HepG2 (cell line): ENCODE measurements around the gene ZNF680.

Experiments
- ATRX ChIP-seq: sonication (generic); formaldehyde crosslinking; IDR thresholded peaks from 2 replicates; pipeline ENCODE4 v1.4.0; 2020; ENCODE audit warnings: missing genetic modification reagents, borderline replicate concordance
- CTCF ChIP-seq: sonication (generic); formaldehyde crosslinking; IDR thresholded peaks from 2 replicates; pipeline ENCODE4 v1.5.0; 2020; ENCODE audit warnings: mild to moderate bottlenecking, missing genetic modification reagents, moderate library complexity
- ETS1 ChIP-seq: sonication (generic); formaldehyde crosslinking; IDR thresholded peaks from 2 replicates; pipeline ENCODE4 v1.4.0; 2020; ENCODE audit warnings: missing genetic modification reagents
- FOXK2 ChIP-seq: fragments of 450-650 bp; IDR thresholded peaks from 2 replicates; pipeline ENCODE4 v1.6.1; 2016
- GABPA ChIP-seq, 2 experiments: IDR thresholded peaks; 2 replicates each; pipeline ENCODE4 v1.6.1; 2011 to 2016; ENCODE audit warnings: low read depth in 2 of 2, low read length in 1 of 2, missing biosample characterization in 1 of 2, missing genetic modification characterization in 1 of 2
- MATR3 ChIP-seq: sonication (generic); formaldehyde crosslinking; IDR thresholded peaks from 2 replicates; pipeline ENCODE4 v1.4.0; 2020; ENCODE audit warnings: missing genetic modification reagents
- MAX ChIP-seq: IDR thresholded peaks from 2 replicates; pipeline ENCODE4 v1.6.1; 2012; ENCODE audit warnings: inconsistent platforms
- PAWR ChIP-seq: sonication (generic); formaldehyde crosslinking; IDR thresholded peaks from 2 replicates; pipeline ENCODE4 v1.4.0; 2020; ENCODE audit warnings: missing genetic modification reagents, mild to moderate bottlenecking, borderline replicate concordance
- RAD51 ChIP-seq: fragments of 450-650 bp; IDR thresholded peaks from 2 replicates; pipeline ENCODE4 v1.6.1; 2016; ENCODE audit warnings: borderline replicate concordance
- SALL2 ChIP-seq: sonication (generic); formaldehyde crosslinking; IDR thresholded peaks from 2 replicates; pipeline ENCODE4 v1.8.1; 2023; ENCODE audit warnings: mild to moderate bottlenecking, missing genetic modification reagents, inconsistent platforms
- SP2 ChIP-seq: sonication (generic); formaldehyde crosslinking; IDR thresholded peaks from 2 replicates; pipeline ENCODE4 v1.5.1; 2020; ENCODE audit warnings: mild to moderate bottlenecking, missing genetic modification reagents
- ZBTB1 ChIP-seq: sonication (generic); formaldehyde crosslinking; IDR thresholded peaks from 2 replicates; pipeline ENCODE4 v1.4.0; 2020; ENCODE audit warnings: missing genetic modification reagents, borderline replicate concordance
- ZNF652 ChIP-seq: IDR thresholded peaks from 2 replicates; pipeline ENCODE4 v1.6.1; 2016; ENCODE audit warnings: low read depth, borderline replicate concordance
- ZSCAN12 ChIP-seq: sonication (generic); formaldehyde crosslinking; IDR thresholded peaks from 2 replicates; pipeline ENCODE4 v1.9.0; 2021; ENCODE audit warnings: mild to moderate bottlenecking, missing genetic modification reagents

DNA sequence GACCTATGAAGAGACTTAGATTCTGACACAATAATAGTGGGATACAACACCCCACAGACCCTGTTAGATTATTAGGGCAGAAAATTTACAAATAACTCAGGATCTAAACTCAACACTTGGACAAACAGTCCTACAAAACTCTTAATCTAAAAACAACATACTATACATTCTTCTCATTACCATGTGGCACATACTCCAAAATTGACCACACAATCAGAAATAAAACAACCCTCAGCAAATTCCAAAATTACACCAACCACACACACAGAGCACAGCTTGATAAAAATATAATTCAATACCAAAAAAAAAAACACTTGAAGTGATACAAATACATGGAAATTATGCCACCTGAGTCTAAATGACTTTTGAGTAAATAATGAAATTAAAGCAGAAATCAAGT lies 7.8 kb downstream of the ZNF680 start:
- no peak for TF ChIP-seq MATR3 (CRISPR knock-in tag)
- TF ChIP-seq CTCF (CRISPR knock-in tag), result no peak
- no peak for TF ChIP-seq SALL2 (CRISPR knock-in tag)
- TF ChIP-seq ZSCAN12 (CRISPR knock-in tag), result no peak
- no peak for TF ChIP-seq ETS1 (CRISPR knock-in tag)
- TF ChIP-seq FOXK2, result no peak
- no peak for TF ChIP-seq SP2 (CRISPR knock-in tag)
- no peak for TF ChIP-seq GABPA (IDR thresholded peaks at IDR 0.05; ENCODE audit: low read depth, low read length)
- no peak for TF ChIP-seq GABPA (CRISPR knock-in tag; IDR thresholded peaks at IDR 0.05; ENCODE audit: low read depth)
- no peak for TF ChIP-seq ATRX (CRISPR knock-in tag)
- TF ChIP-seq PAWR (CRISPR knock-in tag), result no peak
- no peak for TF ChIP-seq ZNF652 (CRISPR knock-in tag)
- TF ChIP-seq ZBTB1 (CRISPR knock-in tag), result no peak
- no peak for TF ChIP-seq MAX
- TF ChIP-seq RAD51, result no peak
